Islet precursor cell (in vitro differentiated cells): ENCODE data around the gene TM4SF4.

Experiments used
- DNase-seq: peaks from one replicate; pipeline ENCODE4 v3.0.0-alpha.2; 2018

Gene TM4SF4

DNA sequence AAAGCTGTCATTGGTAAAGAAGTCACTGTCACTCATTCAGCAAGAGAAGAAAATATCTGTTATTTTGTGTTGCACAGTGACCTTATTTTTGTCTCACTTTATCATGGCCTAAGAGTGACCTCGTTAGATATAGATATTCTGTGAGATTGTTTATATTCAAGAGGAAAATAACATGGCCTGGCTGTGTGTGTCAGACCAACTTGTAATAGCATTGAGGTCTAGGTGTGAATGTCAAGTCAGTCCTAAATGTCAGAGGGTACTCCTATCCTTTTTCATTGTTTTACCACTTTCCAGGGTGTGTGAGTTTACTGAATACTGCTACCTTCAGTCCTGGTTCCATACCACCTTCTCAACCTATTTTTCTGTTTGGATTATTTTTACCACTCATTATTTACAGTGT lies 18.5 kb upstream of the TM4SF4 start:
- DNase-seq, result no peak

DNA sequence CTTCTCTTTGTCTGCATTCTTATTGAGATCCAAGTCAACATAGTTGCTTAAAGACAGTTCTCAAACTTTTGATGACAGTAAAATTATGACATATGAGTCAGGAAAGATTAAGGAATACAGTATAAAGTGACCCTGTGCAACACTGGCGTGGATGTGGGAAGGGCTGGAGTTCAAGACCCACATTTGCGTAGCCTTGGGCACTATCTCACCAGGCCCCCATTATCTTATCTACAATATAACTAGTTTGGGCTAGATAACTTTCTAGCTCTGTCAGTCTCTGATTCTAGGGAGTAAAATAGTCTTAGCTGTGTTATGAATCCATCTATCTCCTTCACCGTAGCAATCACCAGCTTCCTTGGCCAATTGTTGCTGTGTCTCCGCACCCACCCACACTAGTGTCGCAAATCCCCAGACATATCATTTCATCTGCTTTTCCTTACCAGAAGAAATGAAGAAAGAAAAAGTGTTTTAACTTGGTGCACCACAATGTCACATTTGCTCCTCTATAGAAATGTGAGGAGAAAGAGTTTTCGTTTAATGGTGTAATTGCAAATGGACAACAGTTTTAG lies 14.9 kb upstream of the TM4SF4 start:
- DNase-seq, result no peak

DNA sequence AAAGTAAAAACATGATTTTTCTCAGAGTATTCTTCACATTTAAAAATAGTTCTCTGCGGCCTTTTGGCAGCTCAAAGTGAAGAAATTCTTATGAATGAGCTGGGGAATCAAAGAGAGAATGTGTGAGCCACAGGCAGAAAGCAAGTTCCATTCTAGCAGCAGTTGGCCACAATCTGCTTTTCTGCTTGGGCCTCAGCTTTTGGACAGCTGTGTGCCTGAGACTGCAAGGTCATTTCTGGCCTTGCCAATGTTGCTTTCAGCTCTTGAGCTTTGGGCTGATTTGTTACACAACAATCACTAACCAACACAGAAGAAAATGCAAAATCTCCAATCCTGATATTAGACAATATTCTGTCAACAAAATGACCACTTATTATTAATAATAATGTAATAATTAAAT lies 14.4 kb upstream of the TM4SF4 start:
- DNase-seq, result no peak

DNA sequence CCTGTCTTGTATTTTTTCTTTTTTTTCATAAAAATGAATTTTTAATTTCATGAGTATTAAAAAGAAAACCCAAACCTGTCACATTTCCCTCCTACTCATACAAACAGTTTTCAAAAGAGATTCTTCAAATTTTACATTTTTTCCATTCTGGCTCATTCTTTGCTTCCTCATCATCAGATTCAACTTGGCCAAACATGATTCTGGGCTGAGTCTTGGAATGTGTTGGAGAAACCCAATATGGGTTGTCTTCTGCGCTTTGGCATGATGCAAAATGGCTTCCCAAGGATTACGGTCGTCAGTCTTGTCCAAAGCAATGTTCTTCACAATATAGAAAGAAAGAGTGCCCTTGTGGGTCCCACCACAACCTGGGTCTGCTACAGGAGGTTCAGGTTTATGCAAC lies 12.4 kb upstream of the TM4SF4 start:
- DNase-seq, result no peak

DNA sequence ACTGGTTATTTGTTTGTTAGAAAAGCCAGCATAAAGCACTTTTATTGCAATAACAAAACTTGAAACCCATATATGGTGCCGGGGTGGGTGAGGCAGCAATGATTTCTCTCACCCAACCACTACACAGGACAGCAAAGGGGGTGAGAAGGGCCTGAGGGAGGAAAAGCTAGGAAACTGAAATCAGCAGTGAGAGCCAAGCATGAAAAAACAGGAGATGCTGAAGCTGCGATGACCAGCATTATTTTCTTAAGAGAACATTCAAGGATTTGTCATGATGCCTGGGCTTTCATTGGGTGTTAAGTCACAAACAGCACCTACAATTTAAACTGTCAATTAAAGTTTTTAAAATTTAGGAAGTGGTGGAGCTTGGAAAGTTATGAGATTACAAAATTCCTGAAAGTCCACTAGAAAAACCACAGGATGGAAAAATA lies 11.9 kb upstream of the TM4SF4 start:
- DNase-seq, result no peak

DNA sequence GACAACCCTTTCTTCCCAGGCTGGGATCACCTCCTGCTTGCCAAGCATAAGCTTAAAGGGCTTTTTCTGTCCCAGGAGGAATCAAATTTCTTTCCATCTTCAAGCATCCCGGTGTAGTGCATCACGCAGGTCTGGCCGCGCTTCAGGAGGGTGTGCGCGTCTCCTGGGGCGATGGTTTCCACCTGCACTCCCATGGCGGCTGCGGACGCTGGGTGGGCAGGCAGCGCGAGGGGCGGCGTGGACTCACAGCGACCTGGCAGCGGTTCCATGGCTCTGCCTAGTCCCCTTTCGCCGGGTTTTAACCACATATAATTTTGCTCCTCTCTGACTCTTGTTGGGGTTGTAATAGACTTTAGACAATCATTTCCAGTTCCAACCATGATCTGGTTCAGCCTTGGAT lies 10.6 kb upstream of the TM4SF4 start:
- DNase-seq, result no peak

DNA sequence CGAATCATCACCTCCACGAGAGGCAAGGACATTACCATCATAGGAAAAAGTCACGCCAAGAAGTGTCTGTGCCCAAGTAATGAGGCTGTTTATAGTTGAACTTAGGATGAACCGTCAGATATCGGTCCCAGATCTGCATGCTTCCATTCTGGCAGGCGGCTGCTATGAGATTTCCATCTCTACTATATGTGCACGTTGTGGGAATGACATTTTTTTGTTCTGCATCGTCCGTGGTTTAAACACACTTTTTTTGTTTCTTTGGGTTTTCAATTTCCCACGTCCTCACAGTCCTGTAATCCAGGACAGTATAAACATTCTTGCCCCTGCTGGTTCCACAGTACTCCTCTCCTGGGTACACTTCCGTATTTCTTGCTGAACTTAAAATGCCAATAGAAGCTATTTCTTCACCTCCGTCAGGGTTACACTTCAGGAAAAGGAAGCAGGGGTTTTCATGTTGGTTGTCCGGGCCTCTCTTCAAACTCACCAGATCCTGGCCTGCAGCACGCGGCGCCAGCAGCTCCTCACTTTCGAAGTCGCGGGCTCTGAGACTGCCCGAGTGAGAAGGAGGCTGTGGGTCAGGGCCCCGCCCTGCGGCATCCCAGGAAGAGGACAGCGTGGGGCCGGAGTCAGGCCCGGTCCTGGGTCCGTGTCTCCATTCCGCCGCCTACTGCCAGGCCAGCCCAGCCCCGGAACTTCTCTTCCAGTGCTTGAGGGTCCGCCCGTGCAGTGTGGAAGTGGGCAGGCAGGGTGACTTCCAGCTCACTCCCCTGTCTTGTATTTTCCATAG lies 9.8 kb upstream of the TM4SF4 start:
- DNase-seq, result no peak

DNA sequence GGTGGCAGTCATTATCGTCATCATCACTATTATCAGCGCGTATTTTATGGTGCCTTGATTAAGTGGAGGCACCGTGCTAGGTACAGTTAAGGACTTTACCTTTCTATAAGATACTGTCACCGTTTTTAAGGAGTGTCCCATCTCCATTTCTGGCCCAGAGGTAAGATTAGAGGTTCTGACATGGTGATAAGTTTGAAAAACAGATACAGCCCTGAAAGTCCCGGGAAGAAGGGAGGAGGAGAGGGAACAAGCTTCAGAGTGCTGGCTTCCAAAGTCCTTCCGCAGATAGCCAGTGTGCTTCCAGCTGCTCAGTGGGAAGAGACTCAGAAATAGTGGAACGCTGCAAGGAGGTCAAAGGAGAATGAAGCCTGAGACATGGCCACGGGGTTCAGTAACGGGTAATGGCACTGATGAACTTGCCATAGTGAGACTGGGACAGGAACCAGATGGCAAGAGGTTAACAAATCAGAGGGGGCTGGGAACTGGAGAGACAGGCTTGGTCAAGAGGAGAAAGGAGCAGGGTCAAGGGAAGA lies 9.1 kb upstream of the TM4SF4 start:
- DNase-seq, result no peak

DNA sequence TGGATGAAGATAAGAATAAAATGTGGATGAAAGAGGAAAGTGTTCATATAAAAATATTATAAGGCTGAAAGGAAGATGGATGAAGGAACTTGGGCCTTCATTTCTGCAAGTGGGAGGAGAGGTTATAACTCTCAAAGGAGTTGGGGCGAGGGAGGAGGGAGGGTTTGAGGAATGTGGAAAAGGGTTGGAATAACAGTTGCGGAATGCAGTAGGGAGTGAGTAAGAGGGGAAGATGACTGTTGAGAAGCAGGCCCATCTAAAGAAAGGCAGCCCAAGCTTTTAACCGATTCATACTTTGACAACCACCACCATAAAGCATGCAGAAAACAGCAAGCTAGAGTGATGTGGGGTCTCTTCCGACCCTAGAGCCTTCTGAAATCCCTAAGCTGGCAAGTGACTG lies 8.3 kb upstream of the TM4SF4 start:
- DNase-seq, result peak; percentile 80

DNA sequence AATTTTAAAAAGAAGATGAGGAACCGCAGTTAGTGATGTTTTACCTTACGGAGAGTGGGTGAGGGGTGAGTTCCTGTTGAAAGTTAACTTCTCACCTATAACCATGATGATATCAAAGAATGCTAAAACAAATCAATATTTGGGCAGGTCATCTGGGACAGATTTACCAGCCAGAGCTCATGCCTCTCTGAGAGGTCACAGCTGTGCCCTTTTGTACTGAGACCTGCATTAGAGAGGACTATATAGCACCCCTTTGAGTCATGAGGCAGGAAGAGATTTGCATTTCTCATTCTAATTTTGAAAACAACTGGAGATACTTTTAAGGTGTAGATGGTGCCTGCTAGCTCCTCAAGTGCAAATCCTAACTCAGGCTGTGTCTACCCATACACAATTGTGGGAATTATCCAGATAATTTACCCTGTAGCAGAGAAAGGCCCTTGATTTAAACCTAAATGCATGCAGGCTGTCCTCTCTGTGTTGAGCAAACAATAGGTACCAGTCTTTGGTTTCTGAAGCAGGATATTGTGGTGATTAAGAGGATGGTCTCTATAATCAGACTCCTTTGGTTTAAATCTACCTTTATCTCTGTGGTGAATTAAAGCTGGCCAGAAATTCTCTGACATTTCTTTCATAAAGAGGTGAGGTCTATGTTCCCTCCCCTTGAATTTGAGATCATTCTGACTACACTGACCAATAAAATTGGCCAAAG lies 5.8 kb upstream of the TM4SF4 start:
- no peak for DNase-seq

DNA sequence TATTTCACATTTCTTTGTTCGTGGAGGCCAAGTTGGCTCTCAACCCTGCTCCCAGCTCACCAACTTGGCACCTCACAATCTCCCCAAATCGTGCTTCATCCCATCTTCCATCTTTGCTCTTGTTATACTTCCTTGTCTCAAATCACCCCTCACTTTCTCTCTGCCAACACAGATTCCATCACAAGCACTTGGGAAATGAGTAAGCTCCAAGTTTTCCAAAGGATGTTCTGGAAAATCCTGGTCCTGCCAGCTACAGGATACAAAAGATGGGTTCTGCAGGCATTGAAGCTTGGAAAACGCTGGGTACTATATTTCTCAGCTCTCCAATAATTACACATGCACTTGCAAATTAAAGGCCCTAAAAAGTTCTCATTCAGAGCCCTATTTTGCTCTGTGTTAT lies 4.1 kb upstream of the TM4SF4 start:
- no peak for DNase-seq

DNA sequence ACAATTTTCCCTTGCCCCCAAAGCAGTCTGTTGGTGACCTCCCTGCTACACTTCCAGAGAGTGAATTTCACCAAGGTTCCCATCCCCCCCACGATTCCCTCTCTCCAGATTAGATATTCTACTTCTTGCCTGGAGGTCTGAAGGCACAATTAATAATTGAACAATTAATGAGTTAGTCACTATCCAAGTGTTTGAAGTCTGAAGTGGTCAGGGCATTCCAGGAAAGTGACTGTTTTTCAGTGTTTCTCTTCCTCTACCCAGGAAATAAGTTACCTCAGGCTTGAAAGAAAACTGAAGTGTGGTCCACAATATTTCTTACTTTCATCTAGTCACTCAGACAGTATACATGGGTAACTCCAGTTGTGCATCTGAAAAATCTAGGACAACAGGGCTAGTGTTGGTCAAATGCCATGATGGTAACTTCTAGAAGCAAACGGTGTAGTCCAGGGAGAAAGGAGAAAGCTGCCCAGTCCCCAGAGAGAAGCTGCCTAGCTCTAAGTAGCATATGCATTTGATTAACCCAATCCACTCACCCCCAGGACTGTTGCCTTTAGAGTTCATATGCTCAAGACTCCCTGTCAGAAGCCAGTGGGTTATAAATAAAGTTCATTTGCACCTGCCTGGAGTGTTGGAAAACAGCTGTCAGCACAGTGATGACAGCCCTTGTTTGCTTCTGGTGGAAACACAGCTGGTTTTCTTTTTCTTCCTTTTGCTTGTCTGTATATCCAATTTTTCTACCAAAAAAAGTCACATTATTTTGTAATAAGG lies 2.3 kb upstream of the TM4SF4 start:
- no peak for DNase-seq

DNA sequence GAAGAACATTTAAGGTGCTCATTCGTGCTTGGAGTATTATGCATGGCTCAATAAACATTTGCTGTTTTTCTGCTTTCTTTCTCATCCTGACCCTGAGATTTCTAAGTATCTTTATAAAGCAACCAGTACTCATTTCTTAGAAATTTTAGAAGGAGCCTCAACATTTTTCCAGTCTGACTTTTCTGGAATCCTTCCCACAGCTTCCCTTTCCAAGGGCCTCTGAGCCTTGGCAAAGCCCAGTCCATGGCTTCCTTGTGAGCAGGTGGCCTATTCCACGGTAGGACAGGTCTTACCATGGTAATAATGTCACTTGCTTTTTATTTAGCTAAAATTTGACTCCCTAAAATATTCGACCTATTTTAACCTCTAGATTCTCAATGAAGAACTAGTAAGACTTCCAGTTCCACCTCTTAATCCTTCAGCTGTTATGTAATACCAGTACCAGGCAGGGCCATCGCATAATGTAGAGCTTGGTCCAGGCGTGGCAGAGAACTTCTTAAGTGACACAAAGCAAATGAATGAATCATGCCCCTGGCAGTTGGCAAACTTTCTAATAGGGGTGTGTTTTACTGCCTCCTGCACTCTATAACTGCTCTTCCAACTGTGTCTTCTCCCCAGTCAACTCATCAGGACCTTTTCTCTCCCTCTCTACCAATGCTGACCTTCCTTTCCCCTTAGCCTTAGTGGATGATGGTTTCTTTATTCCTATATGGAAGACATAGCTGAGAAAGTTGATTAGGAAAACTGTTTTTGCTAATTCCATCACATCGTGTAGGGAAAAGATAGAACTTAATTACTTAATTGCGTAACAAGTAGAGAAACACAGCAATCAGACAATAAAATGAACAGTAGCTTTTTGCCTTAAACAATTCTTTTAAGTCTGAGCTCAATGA lies 894 bp upstream of the TM4SF4 start:
- DNase-seq, result no peak

DNA sequence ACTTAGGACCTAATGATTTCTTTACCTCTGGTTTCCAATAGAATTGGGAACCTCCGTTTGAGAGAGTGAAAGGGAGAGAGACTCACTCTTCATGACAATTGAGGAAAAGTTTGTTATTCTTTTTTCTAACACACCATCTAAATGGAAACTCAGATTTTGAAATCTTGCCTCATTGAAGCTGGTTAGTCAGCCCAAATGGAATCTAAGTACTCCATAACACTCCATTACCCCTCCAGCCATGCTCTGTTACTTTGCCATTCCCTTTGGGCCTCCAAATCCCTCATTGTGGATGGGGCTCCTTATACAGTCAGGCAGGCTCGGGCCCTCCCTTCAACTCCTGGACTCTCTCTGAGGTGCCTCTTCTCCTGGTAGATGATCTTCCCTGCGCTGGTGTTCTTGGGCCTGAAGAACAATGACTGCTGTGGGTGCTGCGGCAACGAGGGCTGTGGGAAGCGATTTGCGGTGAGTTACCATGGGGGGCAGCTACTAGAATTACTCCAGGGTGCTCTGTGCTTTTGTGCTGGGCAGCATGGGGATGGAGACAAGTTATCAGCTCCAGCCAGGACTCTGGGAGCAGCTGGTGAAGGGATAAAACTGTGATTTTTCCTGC lies 1.1 kb downstream of the TM4SF4 start:
- DNase-seq, result no peak

DNA sequence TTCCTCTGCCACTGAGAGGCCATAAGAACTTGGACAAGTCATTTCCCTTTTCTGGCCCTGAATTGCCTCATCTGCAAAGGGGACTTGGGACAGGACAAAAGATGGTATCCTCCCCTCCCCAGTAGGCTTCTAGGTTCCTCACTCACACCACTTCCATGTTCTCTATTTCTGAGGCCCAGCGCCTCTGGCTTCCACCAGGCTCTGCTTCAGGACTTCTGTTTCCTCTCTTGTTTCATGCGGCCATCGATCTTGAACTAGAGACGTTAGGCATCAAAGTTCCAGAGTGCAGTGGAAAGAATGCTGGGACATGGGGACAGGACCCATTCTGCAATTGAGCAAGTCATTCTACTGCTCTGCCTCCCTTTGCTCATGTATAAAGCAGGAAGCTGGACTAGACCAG lies 1.7 kb downstream of the TM4SF4 start:
- no peak for DNase-seq

DNA sequence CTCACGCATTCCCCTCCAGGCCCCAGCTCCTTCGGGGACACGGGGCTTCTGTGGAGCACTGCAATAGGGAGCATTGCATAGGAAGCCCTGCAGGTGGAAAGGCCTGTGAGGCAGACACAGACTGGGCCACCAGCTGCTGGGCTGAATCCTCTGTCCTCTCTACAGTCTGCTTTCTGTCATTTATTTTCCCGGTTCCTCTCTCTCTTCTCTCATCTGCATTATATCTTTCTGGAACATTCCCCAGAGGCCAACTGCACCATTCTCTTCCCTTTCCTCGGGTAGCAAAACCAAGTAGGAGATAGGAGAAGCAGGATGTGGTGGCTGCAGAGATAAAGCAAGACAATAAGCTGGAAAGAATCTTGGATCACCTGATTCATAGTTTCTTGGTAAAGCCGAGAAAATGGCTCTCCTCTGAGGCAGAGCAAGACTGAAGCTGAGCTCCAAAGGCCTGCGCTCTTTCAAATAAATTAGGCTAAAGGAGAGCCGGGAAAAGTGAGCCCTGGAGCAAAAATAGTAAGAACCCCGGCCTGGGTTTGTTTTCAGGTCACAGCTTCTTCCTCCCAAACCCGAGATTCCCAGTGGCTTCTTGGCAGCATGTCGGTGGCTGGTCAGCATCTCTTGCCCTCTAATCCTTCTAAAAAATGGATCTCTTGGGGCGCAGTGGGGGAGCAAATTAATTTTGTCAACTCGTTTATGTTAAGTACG lies 5.3 kb downstream of the TM4SF4 start:
- no peak for DNase-seq

DNA sequence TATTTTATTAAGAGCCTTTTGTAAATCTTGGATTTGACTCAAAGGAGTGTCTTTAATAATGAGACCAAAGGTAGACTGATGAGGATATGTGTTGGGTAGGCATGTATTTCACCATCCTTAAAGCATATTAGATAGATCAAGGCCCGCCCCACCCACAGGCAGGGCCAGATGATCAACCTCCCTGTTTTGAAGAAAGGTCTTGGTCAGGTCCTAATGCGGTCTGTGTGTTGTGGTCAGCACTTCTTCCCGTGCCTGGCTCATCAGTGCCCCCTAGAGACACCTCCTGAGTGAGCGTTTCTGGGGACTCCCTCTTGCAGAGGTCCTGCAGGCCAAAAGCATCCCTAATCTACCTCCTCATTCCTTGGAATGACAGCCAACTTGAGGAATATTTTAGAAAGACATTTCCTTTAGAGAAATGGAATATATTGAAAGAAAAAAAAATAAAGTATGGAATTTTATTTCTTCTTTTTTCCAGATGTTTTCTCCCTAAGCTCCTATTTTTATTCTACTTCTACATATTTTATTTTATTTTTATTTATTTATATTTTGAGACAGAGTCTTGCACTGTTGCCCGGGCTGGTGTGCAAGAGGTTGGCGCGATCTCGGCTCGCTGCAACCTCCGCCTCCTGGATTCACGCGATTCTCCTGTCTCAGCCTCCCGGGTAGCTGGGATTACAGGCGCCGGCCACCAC lies 6.0 kb downstream of the TM4SF4 start:
- peak; percentile 94 for DNase-seq

DNA sequence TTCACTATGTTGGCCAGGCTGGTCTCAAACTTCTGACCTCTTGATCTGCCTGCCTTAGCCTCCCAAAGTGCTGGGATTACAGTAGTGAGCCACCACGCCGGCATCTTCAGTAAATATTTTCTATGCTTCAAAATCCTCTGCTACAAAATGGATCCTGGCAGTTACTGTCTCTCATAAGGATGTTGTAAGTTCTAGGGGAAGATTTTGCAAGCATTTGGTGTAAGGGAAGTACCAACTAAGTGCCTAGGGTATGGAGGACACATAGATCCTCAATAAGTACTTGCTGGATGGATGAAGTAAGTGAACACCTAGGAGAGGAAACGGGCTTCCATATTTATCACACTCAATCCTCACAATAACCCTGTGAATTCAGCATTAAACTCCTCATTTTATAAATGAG lies 6.6 kb downstream of the TM4SF4 start:
- no peak for DNase-seq

DNA sequence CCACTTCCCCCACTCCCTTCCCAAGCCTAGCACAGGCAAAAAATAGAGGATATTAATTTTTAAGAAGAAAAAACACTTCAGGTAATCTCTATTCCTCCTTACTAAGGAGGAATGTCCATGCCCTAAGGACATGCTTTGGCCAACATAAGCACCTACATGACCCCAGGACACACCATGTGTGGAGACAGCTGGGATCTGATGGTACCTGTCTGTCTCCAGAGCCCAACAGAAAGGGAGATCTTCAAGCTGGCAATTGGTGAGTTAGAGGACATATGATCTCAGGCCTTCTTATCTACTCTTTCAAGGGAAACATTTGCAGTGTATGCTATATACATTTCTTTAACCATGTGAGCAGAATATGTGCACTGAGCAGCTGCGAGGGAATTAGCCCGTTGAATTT lies 7.0 kb downstream of the TM4SF4 start:
- DNase-seq, result no peak

DNA sequence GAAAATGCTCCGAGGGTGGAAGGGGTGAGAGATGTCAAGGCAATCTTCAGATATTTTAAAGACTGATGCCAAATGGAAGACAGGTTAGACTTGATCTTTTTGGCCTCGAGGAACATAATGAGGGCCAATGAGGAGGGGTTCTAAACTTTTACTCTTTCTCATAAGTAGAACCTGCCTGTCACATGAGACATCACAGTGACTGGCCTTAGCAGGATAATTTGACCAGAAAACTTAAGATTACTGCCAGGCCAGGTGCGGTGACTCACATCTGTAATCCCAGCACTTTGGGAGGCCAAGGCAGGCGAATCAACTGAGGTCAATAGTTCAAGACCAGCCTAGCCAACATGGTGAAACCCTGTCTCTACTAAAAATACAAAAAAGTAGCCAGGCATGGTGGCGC lies 12.2 kb downstream of the TM4SF4 start:
- no peak for DNase-seq
